ENCODE measurements around the gene CACNA1B.

Gene CACNA1B

DNA sequence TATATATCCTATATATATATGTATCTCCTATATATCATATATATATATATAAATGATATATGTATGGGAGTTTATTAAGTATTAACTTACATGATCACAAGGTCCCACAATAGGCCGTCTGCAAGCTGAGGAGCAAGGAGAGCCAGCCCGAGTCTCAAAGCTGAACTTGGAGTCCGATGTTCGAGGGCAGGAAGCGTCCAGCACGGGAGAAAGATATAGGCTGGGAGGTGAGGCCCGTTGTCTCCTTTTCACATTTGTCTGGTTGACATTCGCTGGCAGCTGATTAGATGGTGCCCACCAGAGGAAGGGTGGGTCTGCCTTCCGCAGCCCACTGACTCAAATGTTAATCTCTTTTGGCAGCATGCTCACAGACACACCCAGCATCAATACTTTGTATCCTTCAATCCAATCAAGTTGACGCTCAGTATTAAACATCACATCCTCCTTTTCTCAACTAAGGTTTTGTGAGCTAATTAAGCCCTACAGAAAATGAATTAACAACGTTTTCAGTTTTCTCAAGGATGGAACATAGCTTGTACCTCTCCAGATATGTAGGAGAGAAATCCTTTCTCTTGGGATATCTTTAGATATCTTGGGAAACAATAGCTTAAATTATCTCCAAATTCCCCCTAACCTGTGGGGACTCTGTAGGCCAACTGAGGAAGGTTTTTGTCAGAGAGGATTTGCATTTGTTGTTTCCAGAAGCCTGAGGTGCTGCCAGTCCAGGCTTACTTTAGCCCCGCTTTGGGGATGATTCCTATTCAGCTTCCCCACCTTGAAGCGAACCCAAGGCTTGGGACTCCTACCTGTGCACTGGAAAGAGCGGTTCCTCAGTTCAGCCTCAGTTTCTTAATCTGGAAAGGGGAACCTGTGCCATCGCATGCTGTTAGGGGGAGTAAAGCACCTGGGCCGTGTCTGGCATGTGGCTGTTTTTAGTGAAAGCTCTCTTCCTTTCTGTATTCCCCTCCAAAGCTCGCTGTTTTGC, 163.2 kb downstream of the CACNA1B start:
- DNase-seq (ENCODE audit: low read depth), result no peak

DNA sequence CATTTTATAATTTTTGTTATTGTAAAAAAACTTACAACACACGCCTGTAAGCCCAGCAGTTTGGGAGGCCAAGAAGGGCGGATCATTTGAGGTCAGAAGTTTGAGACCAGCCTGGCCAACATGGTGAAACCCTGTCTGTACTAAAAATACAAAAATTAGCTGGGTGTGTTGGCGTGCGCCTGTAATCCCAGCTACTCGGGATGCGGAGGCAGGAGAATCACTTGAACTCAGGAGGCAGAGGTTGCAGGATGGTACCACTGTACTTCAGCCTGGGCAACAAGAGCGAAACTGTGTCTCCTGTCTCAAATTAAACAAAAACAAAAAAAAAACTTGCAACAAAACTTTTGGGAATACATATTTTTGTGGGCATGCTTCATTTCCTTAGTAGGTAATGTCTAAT, 164.6 kb downstream of the CACNA1B start:
- no peak for DNase-seq (ENCODE audit: low read depth)

DNA sequence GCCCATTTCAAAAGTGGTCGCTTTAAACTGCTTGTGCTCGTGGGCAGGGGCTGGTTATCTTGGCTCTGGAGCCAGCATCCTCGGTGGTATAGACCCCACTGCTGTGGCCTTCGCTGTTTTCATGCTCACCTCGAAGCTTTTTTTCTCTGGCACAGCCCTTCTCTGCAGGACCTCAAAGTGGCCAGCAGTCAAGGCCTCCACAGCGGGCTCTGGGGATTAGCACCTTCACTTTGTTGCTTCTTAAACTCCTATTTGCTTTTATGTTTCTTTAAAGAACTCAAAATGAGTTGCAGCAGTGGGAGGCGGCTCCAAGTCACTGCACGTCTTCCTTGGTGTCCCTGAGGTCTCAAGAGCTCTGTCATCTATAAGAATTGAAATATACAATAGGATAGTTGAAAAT, 165.1 kb downstream of the CACNA1B start:
- no peak for DNase-seq (ENCODE audit: low read depth)

DNA sequence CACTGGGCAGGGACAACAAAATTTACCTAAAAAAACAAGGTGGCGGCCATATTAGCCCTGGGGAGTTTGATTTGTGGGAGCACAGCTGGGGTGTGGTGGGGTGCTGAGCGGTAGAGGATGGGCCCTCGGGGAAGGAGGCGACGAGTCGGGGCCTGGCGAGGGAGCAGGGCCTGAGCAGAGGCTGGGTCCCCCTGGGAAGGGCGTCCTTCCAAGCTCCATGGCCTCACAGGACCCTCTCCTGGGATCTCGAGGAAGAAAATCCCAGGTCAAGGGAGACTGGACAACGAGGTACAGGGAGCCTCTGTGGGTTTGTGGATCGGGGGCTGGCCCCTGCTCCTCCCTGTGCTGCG, 165.5 kb downstream of the CACNA1B start:
- no peak for DNase-seq (ENCODE audit: low read depth)

DNA sequence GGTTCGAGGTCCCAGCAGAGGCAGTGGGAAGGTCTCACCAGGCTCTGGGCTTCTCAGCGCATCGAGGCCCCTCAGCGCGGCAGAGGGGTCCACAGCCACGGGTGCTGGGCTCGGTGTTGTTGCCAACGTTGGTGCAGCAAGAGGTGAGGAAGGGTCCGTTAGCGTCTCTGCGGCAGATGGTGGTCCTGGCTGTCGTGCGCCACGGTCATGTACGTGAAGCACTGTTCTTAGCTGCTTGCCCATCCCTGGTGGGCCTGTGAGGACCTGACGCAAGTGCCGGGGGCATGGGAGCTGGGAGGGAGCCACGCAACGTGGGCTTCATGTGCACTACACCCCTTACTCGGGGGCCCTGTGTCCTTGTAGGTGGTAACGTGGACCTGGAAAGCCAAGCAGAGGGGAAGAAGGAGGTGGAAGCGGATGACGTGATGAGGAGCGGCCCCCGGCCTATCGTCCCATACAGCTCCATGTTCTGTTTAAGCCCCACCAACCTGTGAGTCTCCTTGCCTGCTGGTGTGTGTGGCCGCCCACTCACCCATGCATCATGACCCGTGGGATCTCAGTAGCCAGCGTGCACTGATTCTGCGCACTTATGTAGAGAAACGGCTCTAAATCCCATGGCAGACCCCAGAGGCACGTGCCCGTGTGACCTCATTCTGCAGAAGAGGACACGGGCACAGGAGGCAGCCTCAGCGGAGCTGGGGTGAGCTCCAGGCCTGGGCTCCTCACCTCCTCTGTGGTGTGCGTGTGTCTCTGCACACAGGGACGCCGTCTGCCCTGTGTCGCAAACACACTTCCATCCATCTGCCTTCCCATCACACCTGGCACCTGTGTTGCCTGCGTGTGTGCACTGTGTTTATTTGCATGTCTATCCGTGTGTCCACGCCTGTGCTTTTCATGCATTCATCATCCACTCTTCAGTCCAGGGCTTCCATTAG, 166.1 kb downstream of the CACNA1B start:
- no peak for DNase-seq (ENCODE audit: low read depth)

DNA sequence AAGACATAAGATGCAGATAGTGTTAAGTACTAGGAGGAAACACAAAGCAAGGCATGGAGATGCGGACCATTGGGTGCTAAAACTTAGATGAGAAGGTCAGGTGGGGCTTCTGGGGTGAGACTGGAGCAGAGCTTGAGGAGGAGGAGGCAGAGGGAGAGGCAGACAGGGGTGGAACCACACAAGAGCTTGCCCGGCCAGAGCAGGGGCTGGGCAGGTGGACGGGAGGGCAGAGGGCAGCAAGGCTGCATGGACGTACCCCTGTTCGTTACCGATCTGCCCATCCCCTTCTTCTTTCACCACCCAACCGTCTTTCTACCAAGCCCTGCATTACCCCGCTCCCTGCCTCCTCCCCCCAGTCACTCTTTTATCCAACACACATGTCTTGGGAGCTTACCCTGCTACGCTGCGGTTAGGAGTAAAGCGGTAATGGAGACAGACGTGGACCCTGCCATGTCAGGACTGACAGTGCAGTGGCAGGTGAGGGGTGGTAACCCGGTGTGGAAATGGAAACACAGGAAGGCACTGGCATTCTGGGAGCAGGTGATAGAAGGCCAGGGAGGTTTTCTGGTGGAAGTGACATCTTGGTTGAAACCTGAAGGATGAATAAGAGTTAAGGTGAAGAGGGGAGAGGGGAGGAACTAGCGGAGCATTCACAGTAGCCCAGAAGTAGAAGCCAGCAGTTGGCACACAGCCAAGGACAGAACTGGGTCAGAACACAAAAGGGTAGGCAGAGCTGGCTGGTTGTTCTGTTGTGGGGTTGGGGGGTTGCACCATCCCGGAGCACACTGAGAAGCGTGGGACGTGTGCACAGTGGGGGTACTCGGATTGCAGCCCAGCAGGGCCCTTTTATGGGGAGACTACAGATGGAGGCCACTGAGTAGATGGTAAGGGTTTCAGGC, 167.2 kb downstream of the CACNA1B start:
- no peak for DNase-seq (ENCODE audit: low read depth)

DNA sequence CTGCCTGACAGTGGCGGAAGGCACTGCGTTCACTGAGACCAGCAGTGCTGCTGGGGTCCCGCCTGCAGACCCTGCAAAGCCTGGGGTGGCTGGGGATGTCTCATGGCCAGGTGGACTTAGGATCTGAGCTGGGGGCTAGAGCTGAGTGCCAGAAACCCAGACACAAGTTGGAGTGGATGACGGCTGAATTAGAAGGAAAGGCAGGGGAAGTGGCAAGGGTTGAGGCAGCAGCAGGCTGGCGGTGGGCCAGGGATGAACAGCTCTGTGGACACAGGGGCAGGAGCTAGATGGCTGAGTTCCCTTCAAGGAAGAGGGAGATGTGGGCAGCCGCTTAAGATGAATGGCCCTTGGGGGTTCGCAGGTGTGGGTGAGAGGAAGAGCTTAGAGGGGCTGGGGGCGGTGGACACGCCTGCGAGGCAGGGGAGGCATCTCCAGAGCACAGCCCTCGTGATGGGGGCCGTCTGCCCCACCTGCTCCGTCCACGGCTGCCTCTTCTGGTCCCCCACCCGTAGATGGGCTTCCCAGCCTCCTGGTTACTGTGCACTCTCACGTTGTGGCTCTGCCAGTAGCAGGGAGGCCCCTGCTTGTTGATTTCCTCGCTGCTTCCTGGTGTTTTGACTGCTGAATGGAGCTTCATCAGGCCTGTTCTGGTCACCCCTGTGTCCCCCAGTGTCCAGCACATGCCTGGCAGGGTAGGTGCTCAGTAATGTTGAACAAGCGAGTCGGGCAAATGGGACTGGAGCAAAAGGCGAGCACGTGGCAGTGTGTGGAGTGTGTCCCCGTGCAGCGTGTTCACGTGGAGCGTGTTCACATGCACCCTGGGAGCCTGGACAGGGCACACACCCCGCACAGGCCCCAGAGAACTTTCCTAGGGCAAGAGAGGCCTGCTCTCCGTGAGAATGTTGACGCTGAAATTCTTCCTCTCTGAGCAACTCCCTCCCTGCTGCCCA, 168.2 kb downstream of the CACNA1B start:
- DNase-seq (ENCODE audit: low read depth), result no peak

DNA sequence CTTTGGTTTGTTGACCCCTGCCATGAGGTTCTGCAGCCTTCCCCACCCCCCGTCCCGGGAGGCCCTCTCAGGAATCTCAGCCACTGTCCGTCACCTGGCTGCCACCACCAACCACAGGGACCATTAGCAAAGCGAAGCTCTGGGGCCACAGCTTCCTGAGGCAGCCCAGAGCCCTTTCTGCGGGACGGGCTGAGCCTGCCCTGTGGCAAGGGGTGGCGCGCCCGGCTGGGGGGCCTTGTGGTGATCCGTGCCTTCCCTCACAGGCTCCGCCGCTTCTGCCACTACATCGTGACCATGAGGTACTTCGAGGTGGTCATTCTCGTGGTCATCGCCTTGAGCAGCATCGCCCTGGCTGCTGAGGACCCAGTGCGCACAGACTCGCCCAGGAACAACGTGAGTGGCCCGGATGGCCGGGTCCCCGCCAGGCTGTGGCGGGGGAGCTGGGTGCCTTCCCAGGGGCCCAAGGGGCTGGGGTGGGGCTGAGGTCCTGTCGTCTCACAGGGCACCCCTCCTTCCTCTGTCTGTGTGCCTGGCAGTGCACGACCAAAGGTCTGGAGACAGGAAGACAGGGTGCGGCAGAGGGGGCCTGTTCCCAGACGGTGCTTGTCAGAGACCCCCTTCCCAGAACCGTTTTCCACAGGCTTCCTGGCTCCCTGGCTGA, 169.2 kb downstream of the CACNA1B start:
- DNase-seq (ENCODE audit: low read depth), result no peak

DNA sequence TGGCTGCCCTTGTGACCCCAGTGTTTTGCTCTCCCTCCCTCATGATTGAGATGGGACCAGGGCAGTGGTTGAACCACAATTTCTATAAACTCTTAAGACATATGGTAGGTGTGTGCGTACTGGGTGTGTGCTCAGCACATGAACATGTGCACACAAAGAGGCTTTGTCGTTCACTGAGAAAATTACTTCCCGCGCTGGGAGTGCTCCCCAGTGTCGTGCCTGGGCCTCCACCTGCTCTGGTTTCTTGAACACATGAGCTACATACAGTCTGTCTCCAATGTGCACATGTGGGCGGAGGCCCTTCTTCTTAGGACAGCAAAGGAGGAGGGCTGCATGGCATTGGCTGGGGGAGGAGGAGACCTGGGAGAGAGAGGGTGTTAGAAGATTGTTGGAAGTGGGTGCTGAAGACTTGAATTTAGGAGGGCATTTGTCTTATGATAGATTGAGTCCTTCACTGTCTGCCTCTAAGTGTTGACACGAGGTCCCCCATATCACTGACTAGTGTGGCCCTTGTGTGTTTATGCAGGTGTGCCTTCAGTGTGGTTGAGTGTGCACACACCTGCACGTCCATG, 170.0 kb downstream of the CACNA1B start:
- no peak for DNase-seq (ENCODE audit: low read depth)

DNA sequence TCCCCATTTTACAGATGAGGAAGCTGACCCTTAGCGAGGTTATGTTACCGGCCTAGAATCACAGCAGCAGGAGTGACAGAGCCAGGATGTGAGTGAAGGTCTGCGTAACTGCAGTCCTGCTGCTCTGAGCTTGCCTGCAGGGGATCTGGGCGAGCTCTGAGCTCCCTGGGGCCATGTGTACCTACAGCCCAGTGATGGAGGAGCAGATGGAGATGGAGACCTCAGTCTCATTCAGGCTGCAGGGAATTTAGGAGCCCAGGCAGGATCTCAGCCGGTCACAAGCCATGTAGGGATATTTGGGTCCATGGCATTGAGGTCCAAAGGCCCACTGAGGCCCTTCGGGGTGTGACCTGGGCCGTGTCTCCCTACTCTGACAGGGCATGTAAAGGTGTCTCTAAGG, 170.6 kb downstream of the CACNA1B start:
- DNase-seq (ENCODE audit: low read depth), result no peak

DNA sequence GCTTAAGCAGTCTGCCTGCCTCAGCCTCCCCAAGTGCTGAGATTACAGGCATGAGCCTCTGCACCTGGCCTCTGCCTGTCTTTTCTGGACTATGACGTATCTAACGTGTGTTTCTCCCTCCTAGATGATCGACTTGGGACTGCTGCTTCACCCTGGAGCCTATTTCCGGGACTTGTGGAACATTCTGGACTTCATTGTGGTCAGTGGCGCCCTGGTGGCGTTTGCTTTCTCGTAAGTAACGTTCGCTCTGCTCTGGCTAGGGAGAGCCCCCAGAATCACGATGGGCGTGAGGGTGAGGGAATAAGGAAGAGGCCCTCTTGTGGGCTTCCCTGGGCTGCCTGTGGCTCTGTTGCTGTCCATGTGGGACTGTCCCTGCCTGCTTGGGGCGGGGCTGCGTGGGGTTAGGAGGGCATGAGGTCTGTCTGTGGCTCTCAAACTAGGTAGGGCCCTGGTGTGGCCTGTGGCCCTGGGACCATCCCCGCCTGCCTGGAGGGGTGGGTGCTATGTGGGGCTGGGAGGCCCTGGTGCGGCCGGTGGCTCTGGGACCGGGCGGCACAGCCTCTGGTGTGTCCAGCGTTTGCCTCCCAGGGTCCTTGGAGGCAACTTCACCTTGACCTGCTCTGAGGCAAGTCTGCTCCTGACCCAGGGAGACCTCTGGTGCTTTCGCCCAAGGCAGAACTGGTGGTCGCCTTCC, 171.7 kb downstream of the CACNA1B start:
- DNase-seq (ENCODE audit: low read depth), result no peak

DNA sequence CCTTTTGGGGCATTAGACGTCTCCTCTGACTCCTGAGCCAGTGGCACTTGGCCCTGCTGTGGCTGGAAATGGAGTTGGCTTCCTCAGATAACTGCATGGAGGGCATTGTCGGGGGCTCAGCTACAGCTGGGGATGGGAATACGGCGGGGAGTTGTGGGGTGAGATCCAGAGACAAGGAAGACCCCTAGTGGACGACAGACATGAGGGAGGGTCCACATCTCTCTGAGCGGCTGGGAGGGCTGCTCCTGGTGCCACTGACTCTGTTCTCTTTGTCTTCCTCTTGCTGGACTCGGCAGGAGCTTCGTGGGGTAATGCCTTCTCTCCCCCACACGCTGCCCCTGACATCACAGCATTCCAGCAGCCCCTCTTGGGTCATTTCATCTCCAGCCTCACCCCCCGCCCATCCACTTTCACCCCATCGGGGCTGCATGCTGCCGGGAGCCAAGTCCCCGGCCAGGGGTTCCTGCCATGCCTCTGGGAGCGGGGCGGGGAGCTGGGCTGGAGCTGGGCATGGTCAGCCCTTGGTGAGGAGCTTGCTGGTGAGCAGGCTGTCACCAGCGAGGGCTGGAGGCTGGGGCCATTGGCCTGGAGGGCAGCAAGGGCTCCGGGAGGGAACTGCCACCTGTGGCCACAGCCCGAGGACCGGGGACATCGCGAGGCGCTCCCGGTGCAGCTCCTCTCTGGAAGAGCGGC, 172.3 kb downstream of the CACNA1B start:
- DNase-seq (ENCODE audit: low read depth), result no peak

DNA sequence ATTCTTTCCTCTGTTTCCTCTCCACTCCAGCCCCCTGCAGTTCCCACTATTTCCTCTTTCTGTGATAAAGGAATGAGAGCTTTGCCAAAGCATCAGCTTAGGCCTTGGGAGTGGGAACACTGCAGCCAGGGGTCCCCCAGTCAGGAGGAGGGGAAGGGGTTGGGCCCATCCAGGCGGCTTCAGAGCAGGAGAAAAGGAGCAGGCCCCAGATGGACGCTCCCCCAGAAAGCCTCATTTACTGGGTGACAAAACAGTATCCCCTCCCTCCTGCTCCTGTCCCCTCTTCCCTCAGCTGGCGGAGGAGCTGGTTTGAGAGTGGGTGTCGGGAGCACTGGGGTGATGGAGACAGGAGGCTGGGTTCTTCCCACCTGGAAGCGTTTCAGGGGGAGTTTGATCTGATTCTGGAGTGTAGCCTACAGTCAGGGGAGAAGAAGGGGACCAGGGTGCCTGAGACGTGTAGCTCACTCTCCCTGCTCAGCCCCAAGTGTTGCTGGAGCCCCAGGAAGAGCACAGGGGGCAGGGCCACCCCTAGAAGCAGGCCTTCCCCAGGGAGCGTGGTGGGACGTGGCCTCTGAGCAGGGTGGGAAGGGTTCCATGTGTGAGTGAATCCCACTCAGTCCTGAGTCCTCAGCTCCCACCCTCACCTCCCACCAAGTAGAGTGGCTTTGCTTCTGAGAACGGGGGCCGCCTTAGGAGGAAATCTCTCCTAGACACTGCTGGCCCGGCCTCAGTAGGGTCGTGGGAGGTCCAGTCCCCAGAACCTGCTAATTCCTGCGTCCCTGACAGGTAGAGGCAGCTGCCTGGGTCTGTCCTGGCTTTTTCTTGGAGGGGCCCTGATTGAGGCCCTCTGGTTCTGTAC, 173.1 kb downstream of the CACNA1B start:
- DNase-seq (ENCODE audit: low read depth), result no peak

DNA sequence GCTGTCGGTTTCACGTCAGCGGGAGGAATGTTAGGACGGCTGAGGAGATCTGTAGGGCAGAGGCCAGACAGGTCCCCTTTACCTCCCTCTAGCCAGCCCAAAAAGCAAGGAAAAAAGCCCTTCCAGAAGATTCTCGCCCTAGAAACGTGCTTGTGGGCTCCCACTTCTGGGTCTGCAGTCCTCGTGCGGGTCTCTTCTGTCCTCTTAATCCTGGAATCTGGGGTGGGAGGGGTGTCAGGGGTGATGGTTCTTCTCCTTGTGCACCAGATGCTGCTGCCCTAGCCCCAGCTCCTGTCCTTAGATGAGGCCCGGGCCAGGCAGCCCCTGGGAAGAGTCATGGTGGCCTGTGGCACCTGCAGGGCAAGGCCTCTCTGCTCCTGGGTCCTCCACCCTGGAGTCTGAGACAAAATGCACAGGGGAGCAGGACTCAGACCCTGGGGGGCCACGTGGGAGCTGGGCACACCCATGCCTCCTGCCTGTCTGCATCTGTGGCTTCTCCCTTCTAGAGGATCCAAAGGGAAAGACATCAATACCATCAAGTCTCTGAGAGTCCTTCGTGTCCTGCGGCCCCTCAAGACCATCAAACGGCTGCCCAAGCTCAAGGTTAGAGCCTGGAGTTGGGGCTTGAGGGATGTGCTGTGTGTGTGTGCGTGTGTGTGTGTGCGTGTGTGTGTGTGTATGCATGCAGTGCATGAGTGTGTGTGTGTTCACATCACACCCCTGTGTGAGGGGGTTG, 174.2 kb downstream of the CACNA1B start:
- DNase-seq (ENCODE audit: low read depth), result no peak

DNA sequence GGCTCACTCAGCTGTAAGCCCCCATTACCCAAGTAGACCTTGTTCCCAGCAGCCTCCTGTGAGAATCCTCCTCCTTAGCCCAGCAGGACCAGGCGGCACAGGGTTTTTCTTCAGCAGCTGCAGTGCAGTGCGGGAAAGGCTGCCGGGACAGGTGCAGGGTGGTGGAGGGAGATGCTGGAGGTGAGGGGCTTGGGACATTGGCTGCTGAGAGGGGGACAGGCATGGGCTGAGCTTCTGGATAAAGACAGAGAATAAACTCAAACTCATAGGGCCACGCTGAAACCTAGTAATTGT, 174.7 kb downstream of the CACNA1B start:
- DNase-seq (ENCODE audit: low read depth), result no peak

DNA sequence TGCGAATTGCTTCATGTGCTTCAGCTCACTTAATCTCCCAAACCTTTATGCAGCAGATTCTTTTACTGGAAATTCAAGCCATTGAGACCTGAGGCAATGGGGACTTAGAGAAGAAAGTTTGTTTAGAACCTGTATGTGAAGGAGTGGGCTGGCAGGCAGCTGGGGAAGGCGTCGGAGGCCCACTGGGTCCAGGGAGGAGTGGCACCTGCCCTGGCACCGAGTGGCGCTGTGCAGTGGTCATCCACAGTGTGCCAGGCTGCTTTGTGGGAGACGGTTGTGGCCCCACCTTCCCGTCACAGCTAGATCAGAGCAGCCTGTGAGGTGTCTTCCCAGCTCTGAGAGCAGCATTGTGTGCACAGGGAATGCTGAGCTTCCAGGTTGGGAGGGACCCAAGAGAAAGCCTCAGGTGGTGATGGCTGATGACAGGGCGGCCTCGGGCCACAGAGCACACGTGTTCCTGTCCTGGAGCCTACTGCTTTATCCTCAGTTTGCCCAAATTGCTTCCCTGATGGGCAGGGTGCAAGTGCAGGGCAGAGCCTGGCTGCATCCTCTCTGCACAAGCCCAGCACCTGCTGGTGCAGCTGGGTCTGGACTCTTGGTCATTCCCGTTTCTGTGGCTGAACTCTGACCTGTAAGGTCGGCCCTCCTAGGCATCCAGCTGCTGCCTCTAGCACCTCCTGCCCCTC, 175.2 kb downstream of the CACNA1B start:
- DNase-seq (ENCODE audit: low read depth), result no peak

Measured in activated T-cell treated with anti-CD3 and anti-CD28 coated beads for 48 hours (primary cell).